Lower leg skin (tissue), 4 donors: ENCODE results near the gene CDH13. TPM values are rescaled to one million over a fixed set of nuclear protein-coding genes. Genes with fewer than 3 reads are reported as not detected.

Source experiments
- DNase-seq, 2 donors: peaks; one replicate each; pipeline ENCODE4 v3.0.0-alpha.2; 2019; ENCODE audit warnings: low spot score in 2 of 2
- H3K4me3 ChIP-seq: fragments of 200-600 bp; sonication (generic); 2 replicates; pipeline ENCODE4 v1.5.1; 2017; ENCODE audit warnings: mild to moderate bottlenecking, low read depth; ENCODE audit not compliant: poor library complexity, severe bottlenecking
- POLR2A ChIP-seq, 2 donors: fragments of 450-650 bp; IDR thresholded peaks; one replicate each; pipeline ENCODE4 v1.6.1; 2016 to 2017; ENCODE audit warnings: antibody characterized with exemption in 2 of 2, mild to moderate bottlenecking in 1 of 2, moderate library complexity in 1 of 2
- WGBS, 2 donors: methylation state at CpG; one replicate each; pipeline ENCODE4 v1.1.5; 2018; 5-methylcytosine and 5-hydroxymethylcytosine counted together
- intact Hi-C: fragments of 100-400 bp; cut with DNase I; formaldehyde crosslinking; loops from one replicate; pipeline ENCODE4 v1.15.0; 2023; ENCODE audit warnings: low total_unique reads
- total RNA-seq, 4 donors: library from RNA; depleted of rRNA; stranded (reverse); fragments of >200 nt; gene quantifications; one replicate each; pipeline ENCODE4 v1.1.0, GENCODE V29; 2016
- TF ChIP-seq, protein P1 (sequence below), 3 donors: fragments of 450-650 bp; IDR thresholded peaks; one replicate each; pipeline ENCODE4 v1.5.1; 2016; ENCODE audit warnings: antibody characterized with exemption in 3 of 3, mild to moderate bottlenecking in 3 of 3, moderate library complexity in 2 of 3

The CDH13 gene
- total RNA-seq, 4 donors from 2014 or later, result 102 to 246 (median 155) TPM

DNA sequence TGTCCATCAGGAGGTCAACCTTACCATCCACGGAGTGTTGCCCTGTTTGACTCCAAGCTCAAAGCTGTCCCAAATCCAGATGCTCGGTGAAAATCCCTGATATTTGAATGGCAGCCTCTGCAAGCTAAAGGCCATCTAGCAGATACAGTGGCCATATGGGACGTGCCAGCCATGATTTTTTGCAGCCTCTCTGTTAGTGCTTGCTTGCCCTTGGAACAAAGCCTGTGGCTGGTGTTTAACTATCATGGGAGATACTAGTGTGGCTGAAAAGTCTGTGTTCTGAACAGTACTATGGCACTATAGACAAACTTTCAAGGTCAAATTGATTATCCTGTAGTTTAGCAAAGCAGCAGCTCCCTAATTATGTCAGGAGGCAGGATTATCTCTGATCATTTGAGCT, 214.3 kb downstream of the CDH13 start:
- 90 to 96% methylated on average over 3 of the region's 3 CpGs for WGBS, 2 donors
- no peak overlapping the region for H3K4me3 ChIP-seq
- DNase-seq, result no peak
- intact Hi-C loops, result no loop called here
- no peak for TF ChIP-seq POLR2A (IDR thresholded peaks at IDR 0.05)
- TF ChIP-seq, protein P1, sequence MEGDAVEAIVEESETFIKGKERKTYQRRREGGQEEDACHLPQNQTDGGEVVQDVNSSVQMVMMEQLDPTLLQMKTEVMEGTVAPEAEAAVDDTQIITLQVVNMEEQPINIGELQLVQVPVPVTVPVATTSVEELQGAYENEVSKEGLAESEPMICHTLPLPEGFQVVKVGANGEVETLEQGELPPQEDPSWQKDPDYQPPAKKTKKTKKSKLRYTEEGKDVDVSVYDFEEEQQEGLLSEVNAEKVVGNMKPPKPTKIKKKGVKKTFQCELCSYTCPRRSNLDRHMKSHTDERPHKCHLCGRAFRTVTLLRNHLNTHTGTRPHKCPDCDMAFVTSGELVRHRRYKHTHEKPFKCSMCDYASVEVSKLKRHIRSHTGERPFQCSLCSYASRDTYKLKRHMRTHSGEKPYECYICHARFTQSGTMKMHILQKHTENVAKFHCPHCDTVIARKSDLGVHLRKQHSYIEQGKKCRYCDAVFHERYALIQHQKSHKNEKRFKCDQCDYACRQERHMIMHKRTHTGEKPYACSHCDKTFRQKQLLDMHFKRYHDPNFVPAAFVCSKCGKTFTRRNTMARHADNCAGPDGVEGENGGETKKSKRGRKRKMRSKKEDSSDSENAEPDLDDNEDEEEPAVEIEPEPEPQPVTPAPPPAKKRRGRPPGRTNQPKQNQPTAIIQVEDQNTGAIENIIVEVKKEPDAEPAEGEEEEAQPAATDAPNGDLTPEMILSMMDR (IDR thresholded peaks at IDR 0.05), result no peak

DNA sequence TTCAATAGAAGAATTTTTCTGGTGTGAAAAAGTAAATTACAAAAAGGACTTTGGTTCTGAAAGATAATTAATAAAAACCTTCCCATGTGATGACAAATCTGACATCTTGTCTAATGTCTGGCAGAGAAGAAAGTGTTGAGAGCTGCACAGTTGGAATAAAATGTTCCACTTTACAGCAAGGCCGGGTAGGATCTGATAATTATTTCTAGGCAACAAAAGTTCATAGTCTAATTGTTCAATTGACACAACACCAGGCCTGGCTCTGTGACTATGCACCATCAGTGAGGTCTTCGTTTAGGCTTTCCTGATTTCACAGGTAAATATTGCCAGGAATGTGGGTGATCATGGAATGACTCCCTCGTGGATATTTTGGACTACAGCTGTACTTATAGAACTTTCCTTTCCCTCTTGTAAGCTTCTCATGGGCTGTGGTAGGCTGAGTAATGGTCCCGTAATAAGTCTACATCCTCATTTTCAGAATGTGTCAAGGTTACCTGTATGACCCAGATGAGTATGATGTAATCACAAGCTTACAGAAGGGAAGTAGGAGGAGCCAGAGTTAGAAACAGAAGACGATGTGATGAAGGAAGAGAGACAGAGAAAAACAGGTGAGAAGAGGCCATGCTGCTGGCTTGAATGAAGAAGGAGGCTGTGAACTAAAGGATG, 217.0 kb downstream of the CDH13 start:
- no peak for DNase-seq
- WGBS, 2 donors, result 81 to 86% methylated on average over 5 of the region's 5 CpGs
- intact Hi-C loops, result no loop called here
- no peak overlapping the region for H3K4me3 ChIP-seq
- no peak for TF ChIP-seq POLR2A (IDR thresholded peaks at IDR 0.05)

DNA sequence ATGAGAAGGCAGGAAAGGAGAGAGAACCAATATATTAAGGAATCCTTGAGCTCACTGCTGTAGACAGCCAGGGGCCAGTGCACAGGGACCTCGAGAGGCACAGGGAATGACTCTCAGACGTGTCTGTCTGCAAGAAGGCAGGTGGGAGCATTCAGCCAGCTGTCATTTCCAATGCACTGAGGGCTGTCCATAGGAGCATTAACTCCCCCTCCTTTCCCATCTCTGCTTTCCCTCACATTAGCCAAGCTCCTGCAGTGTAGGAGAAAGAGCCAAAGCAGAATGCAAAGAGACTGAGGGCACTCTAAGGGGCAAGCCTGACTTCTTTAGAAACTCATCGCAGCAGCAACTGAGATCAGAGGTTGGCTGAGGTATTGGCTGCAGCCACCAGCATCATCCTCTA, 218.3 kb downstream of the CDH13 start:
- H3K4me3 ChIP-seq, result no peak overlapping the region
- TF ChIP-seq, protein P1 (IDR thresholded peaks at IDR 0.05), result no peak
- TF ChIP-seq POLR2A (IDR thresholded peaks at IDR 0.05), result no peak
- 78 to 88% methylated on average over 3 of the region's 3 CpGs for WGBS, 2 donors
- no peak for DNase-seq
- intact Hi-C loops, result no loop called here

DNA sequence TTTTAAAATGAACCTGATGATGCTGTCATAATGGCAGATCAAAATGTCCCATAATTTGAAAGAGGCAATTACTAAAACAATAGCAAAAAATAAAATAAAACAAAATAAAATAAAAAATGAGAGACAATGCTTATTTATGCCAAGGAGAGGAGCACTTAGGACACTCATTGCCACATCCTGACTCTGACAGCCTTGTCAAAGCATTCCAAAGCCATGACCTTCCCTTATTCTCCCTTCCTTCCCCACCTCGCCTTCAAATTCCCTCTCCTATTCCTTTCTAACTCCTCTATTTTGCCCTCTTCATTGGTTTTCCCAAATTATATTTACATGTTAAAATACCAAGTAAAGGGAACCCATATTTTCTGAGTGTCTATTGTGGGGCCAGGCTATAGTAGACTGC, 220.0 kb downstream of the CDH13 start:
- intact Hi-C loops, result no loop called here
- no peak for DNase-seq
- H3K4me3 ChIP-seq, result no peak overlapping the region
- WGBS, 2 donors, result 92% methylated on average over 1 of the region's 1 CpG
- TF ChIP-seq, protein P1 (IDR thresholded peaks at IDR 0.05), result no peak
- TF ChIP-seq POLR2A (IDR thresholded peaks at IDR 0.05), result no peak

DNA sequence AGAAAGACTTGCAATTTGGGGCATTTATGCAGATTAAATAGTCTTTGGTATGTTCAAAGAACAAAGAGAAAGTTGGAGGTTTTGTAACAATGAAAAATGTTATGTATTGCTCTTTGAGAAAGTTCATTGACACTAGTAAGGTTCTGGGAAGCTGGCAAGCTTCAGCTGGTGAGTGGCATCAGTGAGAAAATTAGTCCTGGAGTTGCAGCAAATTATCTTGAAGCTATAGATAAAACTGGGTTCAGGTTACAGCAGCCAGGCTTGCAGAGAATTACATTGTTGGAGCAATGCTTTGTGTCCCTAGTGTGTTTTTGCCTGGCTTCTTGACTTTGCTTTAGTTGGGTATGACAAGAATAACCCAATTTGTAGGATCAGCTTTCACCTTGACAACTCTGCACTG, 221.2 kb downstream of the CDH13 start:
- TF ChIP-seq, protein P1 (IDR thresholded peaks at IDR 0.05), result no peak
- no peak for TF ChIP-seq POLR2A (IDR thresholded peaks at IDR 0.05)
- no peak overlapping the region for H3K4me3 ChIP-seq
- intact Hi-C loops, result no loop called here
- no peak for DNase-seq

DNA sequence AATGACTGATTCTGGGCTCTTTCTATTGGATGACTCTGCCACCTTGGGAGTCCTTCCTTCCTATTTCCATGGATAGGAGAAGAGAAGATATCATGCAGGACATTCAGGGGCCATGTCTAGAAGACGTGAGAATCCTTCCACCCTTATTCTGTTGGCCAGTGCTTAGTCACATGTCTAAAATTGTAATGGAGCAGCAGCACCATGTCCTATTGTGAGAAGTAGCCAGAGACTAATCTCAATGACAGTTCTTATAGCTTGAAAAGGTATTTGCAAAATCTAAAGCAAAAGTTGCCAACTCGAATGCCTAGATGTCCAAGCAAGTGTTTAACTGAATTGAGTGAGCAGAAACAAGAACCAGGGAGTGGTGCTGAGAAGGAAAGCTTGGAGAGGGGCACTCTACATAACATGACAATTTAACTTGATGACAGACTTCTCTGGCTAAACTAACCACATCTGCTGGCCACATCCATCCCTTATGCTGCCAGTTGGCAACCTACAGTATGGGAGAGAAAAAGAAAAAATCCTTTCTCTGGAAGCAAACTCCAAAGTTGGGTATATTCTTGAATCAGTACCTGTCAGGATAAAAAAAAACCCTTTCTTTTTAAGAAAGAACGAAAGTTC, 225.7 kb downstream of the CDH13 start:
- TF ChIP-seq, protein P1 (IDR thresholded peaks at IDR 0.05), result no peak
- TF ChIP-seq POLR2A (IDR thresholded peaks at IDR 0.05), result no peak
- intact Hi-C loops, result no loop called here
- WGBS, 2 donors, result 58 to 72% methylated on average over 3 of the region's 3 CpGs
- H3K4me3 ChIP-seq, result no peak overlapping the region
- DNase-seq, result no peak
